Kidney (tissue), 14 donors: Measurements from ENCODE around the gene KIAA1549. TPM values are rescaled to one million over a fixed set of nuclear protein-coding genes. Genes with fewer than 3 reads are reported as not detected.

Experiments used
- DNase-seq, 5 donors: peaks; one replicate each; pipeline ENCODE4 v3.0.0-alpha.2; 2013 to 2020
- FAIRE-seq: peaks from 2 replicates; lab custom pipeline; 2012; peaks lifted over from hg19 to GRCh38; lab: Jason Lieb, UNC
- H3K27ac ChIP-seq, 2 donors: one replicate each; pipeline ENCODE4 v1.7.0; 2013; ENCODE audit warnings: low read depth in 2 of 2, low read length in 2 of 2, inconsistent platforms in 1 of 2
- H3K27me3 ChIP-seq: one replicate; pipeline ENCODE4 v1.7.1; 2013; ENCODE audit warnings: low read length, inconsistent platforms; ENCODE audit not compliant: control insufficient read depth, insufficient read depth
- H3K36me3 ChIP-seq, 3 donors: one replicate each; pipeline versions ENCODE4 v1.7.0 to v1.7.1; 2013; ENCODE audit warnings: low read length in 3 of 3, control low read depth in 1 of 3, inconsistent platforms in 1 of 3; ENCODE audit not compliant: insufficient read depth in 3 of 3, control insufficient read depth in 2 of 3
- H3K4me1 ChIP-seq, 3 donors: one replicate each; pipeline versions ENCODE4 v1.7.0 to v1.7.1; 2013; ENCODE audit warnings: low read length in 3 of 3, inconsistent platforms in 1 of 3, low read depth in 1 of 3; ENCODE audit not compliant: control insufficient read depth in 2 of 3, insufficient read depth in 2 of 3
- H3K4me3 ChIP-seq, 3 donors: one replicate each; pipeline versions ENCODE4 v1.7.0 to v1.8.1; 2013; ENCODE audit warnings: low read length in 3 of 3, control low read depth in 1 of 3, inconsistent platforms in 1 of 3
- H3K9ac ChIP-seq, 3 donors: one replicate each; pipeline versions ENCODE4 v1.7.0 to v1.7.1; 2013; ENCODE audit warnings: low read length in 3 of 3, control low read depth in 1 of 3, inconsistent platforms in 1 of 3
- H3K9me3 ChIP-seq, 3 donors: one replicate each; pipeline versions ENCODE4 v1.7.0 to v1.7.1; 2013; ENCODE audit warnings: low read length in 3 of 3, control low read depth in 1 of 3, inconsistent platforms in 1 of 3; ENCODE audit not compliant: control insufficient read depth in 2 of 3, insufficient read depth in 1 of 3
- intact Hi-C: fragments of 100-400 bp; cut with DNase I; formaldehyde crosslinking; loops from one replicate; pipeline ENCODE4 v1.11.1; 2022
- polyA plus RNA-seq: library from polyadenylated mRNA; stranded (reverse); fragments of 350-450 nt; fragmentation: Illumina TruSeq; extraction: RNeasy Lipid Tissue Mini Kit (QIAGEN cat#74804); gene quantifications from one replicate; pipeline ENCODE4 v1.2.3, GENCODE V29; 2014; ENCODE audit warnings: low read depth, low replicate concordance; ENCODE audit not compliant: insufficient read depth
- total RNA-seq: library from RNA; stranded (reverse); fragmentation: NEBNext Ultra II Directional; extraction: Animal tissue kit (Norgen Biotek cat#: 25700); gene quantifications from one replicate; pipeline ENCODE4 v1.2.1, GENCODE V29; 2021
- TF ChIP-seq, protein P1 (sequence below): IDR thresholded peaks from 3 replicates; pipeline ENCODE4 v1.5.1; 2012; ENCODE audit warnings: mild to moderate bottlenecking, moderate library complexity, borderline replicate concordance; ENCODE audit not compliant: insufficient read depth; ENCODE audit errors: extremely low read depth
- donor health status: control.
- donor health status: control.
- donor health status: control.
- donor health status: control.
- donor health status: control.
- donor health status: DM: yes; HTN: yes; CAD: no.
- donor health status: Normal renal cell carcinoma (clear cell type).

The KIAA1549 gene
- total and polyA plus RNA-seq, 2 donors from 2014 or later, result 1.8 to 10.1 TPM

- H3K36me3 ChIP-seq, result peaks cover 6 to 12% (median 6%) of the 10 kb centered on the region in 3 donors
- H3K4me1 ChIP-seq, result no peaks in the 10 kb centered on the region
- intact Hi-C loops, result no loop called here
- H3K9ac ChIP-seq, result no peak overlapping the region
- no peak overlapping the region for H3K4me3 ChIP-seq
- peak in 1 of 5 donors; percentile 10 for DNase-seq
- FAIRE-seq, result no peak
- no peak overlapping the region for H3K27ac ChIP-seq
- TF ChIP-seq, protein P1, sequence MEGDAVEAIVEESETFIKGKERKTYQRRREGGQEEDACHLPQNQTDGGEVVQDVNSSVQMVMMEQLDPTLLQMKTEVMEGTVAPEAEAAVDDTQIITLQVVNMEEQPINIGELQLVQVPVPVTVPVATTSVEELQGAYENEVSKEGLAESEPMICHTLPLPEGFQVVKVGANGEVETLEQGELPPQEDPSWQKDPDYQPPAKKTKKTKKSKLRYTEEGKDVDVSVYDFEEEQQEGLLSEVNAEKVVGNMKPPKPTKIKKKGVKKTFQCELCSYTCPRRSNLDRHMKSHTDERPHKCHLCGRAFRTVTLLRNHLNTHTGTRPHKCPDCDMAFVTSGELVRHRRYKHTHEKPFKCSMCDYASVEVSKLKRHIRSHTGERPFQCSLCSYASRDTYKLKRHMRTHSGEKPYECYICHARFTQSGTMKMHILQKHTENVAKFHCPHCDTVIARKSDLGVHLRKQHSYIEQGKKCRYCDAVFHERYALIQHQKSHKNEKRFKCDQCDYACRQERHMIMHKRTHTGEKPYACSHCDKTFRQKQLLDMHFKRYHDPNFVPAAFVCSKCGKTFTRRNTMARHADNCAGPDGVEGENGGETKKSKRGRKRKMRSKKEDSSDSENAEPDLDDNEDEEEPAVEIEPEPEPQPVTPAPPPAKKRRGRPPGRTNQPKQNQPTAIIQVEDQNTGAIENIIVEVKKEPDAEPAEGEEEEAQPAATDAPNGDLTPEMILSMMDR, result no peak
- H3K9me3 ChIP-seq, result no peaks in the 10 kb centered on the region
- H3K27me3 ChIP-seq, result no peaks in the 10 kb centered on the region
Measured at GRCh38 chr7:138919216-138919615, 62.0 kb downstream of the KIAA1549 start.

DNA sequence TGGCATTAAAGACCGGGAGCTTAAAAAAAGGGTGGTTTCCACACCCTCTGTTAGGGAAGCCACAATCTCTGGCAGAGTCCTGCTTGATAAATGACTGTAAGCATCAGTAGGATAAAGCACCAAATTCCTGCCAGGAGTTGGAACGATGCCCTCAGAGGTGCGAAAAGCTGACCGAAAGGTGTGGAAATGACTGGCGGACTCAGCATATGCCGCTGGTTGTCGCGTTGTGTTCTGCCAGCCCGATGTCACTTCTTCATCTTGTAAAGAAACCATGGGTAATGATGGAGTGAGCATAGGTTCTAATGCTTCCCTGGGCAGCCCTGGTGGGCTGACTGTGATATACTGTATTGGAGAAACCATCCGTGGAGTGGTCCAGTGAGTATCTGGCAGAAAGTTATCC lies 62.4 kb downstream of the KIAA1549 start:
- no peak overlapping the region for H3K4me3 ChIP-seq
- intact Hi-C loops, result no loop called here
- no peaks in the 10 kb centered on the region for H3K9me3 ChIP-seq
- peaks cover 6 to 12% (median 6%) of the 10 kb centered on the region in 3 donors for H3K36me3 ChIP-seq
- FAIRE-seq (no peak), DNase-seq (no peak)
- no peak overlapping the region for H3K9ac ChIP-seq
- TF ChIP-seq, protein P1, result no peak
- no peaks in the 10 kb centered on the region for H3K4me1 ChIP-seq
- no peaks in the 10 kb centered on the region for H3K27me3 ChIP-seq
- no peak overlapping the region for H3K27ac ChIP-seq

GRCh38 chr7:138918176-138918575 lies 63.0 kb downstream of the KIAA1549 start:
- peaks cover 6 to 12% (median 6%) of the 10 kb centered on the region in 3 donors for H3K36me3 ChIP-seq
- FAIRE-seq, result no peak
- DNase-seq, result no peak
- TF ChIP-seq, protein P1, result no peak
- H3K4me1 ChIP-seq, result no peaks in the 10 kb centered on the region
- intact Hi-C loops, result no loop called here
- H3K27ac ChIP-seq, result no peak overlapping the region
- no peak overlapping the region for H3K9ac ChIP-seq
- no peaks in the 10 kb centered on the region for H3K9me3 ChIP-seq
- H3K4me3 ChIP-seq, result no peak overlapping the region
- H3K27me3 ChIP-seq, result no peaks in the 10 kb centered on the region

- H3K9me3 ChIP-seq, result no peaks in the 10 kb centered on the region
- no peak overlapping the region for H3K4me3 ChIP-seq
- peaks cover 6 to 12% (median 6%) of the 10 kb centered on the region in 3 donors for H3K36me3 ChIP-seq
- no peak for FAIRE-seq
- no peak overlapping the region for H3K27ac ChIP-seq
- H3K27me3 ChIP-seq, result no peaks in the 10 kb centered on the region
- H3K4me1 ChIP-seq, result no peaks in the 10 kb centered on the region
- intact Hi-C loops, result no loop called here
- TF ChIP-seq, protein P1, result no peak
- DNase-seq, result peak in 3 of 5 donors; percentile 30 to 45 (median 39)
- no peak overlapping the region for H3K9ac ChIP-seq
Measured at GRCh38 chr7:138917771-138918170, 63.4 kb downstream of the KIAA1549 start.
